HepG2 (cell line): ENCODE results near the gene FAM222B. TPM values are rescaled to one million over a fixed set of nuclear protein-coding genes. Genes with fewer than 3 reads are reported as not detected.

Experiments used
- BRCA1 ChIP-seq: sonication (generic); formaldehyde crosslinking; IDR thresholded peaks from 2 replicates; pipeline ENCODE4 v1.4.0; 2020; ENCODE audit warnings: missing genetic modification reagents
- CBX5 ChIP-seq: sonication (generic); formaldehyde crosslinking; IDR thresholded peaks from 2 replicates; pipeline ENCODE4 v1.4.0; 2020; ENCODE audit warnings: missing genetic modification reagents, borderline replicate concordance
- MZF1 ChIP-seq: sonication (generic); formaldehyde crosslinking; IDR thresholded peaks from 2 replicates; pipeline ENCODE4 v1.8.1; 2023; ENCODE audit warnings: mild to moderate bottlenecking, missing genetic modification reagents, borderline replicate concordance
- PTBP1 ChIP-seq: fragments of 200-400 bp; formaldehyde crosslinking; IDR thresholded peaks from 2 replicates; pipeline ENCODE4 v1.6.1; 2018; ENCODE audit warnings: low read length, low read depth; ENCODE audit not compliant: poor library complexity, severe bottlenecking
- SALL2 ChIP-seq: sonication (generic); formaldehyde crosslinking; IDR thresholded peaks from 2 replicates; pipeline ENCODE4 v1.8.1; 2023; ENCODE audit warnings: mild to moderate bottlenecking, missing genetic modification reagents, inconsistent platforms
- TSC22D2 ChIP-seq: sonication (generic); formaldehyde crosslinking; IDR thresholded peaks from 2 replicates; pipeline ENCODE4 v1.5.1; 2020; ENCODE audit warnings: missing genetic modification reagents, mild to moderate bottlenecking, borderline replicate concordance
- ZFP82 ChIP-seq: sonication (generic); formaldehyde crosslinking; IDR thresholded peaks from 2 replicates; pipeline ENCODE4 v1.5.1; 2020; ENCODE audit warnings: mild to moderate bottlenecking, missing genetic modification reagents, borderline replicate concordance
- ZNF318 ChIP-seq: sonication (generic); formaldehyde crosslinking; IDR thresholded peaks from 2 replicates; pipeline ENCODE4 v1.4.0; 2020; ENCODE audit warnings: mild to moderate bottlenecking, missing genetic modification reagents
- ZNF552 ChIP-seq: sonication (generic); formaldehyde crosslinking; IDR thresholded peaks from 2 replicates; pipeline ENCODE4 v1.9.0; 2022; ENCODE audit warnings: missing genetic modification reagents, mild to moderate bottlenecking, borderline replicate concordance
- polyA plus RNA-seq, 8 experiments: library from polyadenylated mRNA; depleted of rRNA in 3 of 8; stranded (reverse) in 7 of 8; unstranded in 1 of 8; fragments of >200 nt; fragmentation: Illumina TruSeq in 4 of 8; extraction: Trizol in 4 of 8; gene quantifications; 2 replicates each; pipeline versions ENCODE4 v1.2.1 to v1.2.3, GENCODE V29; 2011 to 2016; ENCODE audit warnings: low read depth in 4 of 8, missing spikeins in 1 of 8, mixed read lengths in 1 of 8; ENCODE audit not compliant: insufficient read depth in 1 of 8
- total RNA-seq, 5 experiments: library from RNA; depleted of rRNA; stranded (reverse); fragments of >200 nt; fragmentation: Illumina TruSeq; extraction: Trizol; gene quantifications; 2 replicates each; pipeline ENCODE4 v1.2.3, GENCODE V29; 2016; ENCODE audit warnings: low read depth in 1 of 5
- TF ChIP-seq, protein P1 (sequence below): sonication (generic); formaldehyde crosslinking; IDR thresholded peaks from 2 replicates; pipeline ENCODE4 v1.4.0; 2020; ENCODE audit warnings: missing genetic modification reagents
- TF ChIP-seq, protein P2 (sequence below): sonication (generic); formaldehyde crosslinking; IDR thresholded peaks from 2 replicates; pipeline ENCODE4 v1.8.1; 2023; ENCODE audit warnings: mild to moderate bottlenecking, missing genetic modification reagents, borderline replicate concordance

FAM222B gene
- total and polyA plus RNA-seq, 2 of the 13 experiments (the other 11 are each of a cell fraction or from before 2014, with no cell fraction given), result 3.5 to 7.3 TPM

DNA sequence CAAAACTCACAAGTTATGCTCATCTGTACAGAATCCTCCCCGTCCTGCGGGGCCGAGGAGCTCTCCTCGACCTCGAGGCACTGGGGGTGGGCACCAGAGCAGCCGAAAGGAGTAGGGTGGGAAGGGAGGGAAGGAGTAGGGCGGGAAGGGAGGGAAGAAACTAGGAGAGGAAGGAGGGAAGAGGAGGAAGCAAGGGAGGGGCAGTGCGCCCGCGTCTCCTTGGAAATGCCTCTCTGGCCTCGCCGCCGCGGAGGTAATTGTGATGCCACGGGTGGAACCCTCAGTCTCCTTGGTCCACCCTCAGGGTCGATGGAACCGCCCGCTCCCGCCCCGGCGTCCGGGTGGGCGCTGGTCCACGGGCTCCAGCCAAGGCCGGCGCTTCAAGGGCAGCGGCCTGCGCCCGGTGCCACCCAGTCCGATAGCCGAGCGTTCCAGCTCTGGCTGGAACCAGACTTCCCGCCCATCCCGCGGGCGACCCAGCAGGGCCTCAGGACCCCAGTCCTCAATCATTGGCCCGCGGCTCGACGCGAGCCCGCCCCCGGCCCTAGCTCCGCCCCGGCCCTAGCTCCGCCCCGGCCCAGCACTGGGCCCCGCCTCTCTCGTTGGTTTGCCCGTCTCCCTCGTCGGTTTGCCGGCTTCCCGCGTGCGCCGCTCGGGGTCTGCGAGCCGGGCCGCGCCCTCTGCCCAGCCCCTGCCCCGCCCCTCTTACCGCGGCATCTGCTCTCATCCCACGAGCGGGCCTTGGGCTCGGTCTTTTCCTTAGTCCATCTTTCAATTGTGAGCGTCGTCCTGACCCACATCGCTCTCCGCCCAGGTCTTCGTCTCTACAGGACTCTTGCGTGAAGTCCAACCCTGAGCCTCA is 131.5 kb downstream of the FAM222B start (continued):
- TF ChIP-seq, protein P1, sequence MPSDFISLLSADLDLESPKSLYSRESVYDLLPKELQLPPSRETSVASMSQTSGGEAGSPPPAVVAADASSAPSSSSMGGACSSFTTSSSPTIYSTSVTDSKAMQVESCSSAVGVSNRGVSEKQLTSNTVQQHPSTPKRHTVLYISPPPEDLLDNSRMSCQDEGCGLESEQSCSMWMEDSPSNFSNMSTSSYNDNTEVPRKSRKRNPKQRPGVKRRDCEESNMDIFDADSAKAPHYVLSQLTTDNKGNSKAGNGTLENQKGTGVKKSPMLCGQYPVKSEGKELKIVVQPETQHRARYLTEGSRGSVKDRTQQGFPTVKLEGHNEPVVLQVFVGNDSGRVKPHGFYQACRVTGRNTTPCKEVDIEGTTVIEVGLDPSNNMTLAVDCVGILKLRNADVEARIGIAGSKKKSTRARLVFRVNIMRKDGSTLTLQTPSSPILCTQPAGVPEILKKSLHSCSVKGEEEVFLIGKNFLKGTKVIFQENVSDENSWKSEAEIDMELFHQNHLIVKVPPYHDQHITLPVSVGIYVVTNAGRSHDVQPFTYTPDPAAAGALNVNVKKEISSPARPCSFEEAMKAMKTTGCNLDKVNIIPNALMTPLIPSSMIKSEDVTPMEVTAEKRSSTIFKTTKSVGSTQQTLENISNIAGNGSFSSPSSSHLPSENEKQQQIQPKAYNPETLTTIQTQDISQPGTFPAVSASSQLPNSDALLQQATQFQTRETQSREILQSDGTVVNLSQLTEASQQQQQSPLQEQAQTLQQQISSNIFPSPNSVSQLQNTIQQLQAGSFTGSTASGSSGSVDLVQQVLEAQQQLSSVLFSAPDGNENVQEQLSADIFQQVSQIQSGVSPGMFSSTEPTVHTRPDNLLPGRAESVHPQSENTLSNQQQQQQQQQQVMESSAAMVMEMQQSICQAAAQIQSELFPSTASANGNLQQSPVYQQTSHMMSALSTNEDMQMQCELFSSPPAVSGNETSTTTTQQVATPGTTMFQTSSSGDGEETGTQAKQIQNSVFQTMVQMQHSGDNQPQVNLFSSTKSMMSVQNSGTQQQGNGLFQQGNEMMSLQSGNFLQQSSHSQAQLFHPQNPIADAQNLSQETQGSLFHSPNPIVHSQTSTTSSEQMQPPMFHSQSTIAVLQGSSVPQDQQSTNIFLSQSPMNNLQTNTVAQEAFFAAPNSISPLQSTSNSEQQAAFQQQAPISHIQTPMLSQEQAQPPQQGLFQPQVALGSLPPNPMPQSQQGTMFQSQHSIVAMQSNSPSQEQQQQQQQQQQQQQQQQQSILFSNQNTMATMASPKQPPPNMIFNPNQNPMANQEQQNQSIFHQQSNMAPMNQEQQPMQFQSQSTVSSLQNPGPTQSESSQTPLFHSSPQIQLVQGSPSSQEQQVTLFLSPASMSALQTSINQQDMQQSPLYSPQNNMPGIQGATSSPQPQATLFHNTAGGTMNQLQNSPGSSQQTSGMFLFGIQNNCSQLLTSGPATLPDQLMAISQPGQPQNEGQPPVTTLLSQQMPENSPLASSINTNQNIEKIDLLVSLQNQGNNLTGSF, result peak; percentile 88
- TF ChIP-seq SALL2 (CRISPR knock-in tag) (0 out of 2 replicates have a peak, but pooled peaks have one; percentile 43), PTBP1 (no peak), ZNF318 (CRISPR knock-in tag) (0 out of 2 replicates have a peak, but pooled peaks have one; percentile 9), BRCA1 (CRISPR knock-in tag) (peak; percentile 55; the same call in 1 of the 2 replicates), ZFP82 (CRISPR knock-in tag) (0 out of 2 replicates have a peak, but pooled peaks have one; percentile 69), CBX5 (CRISPR knock-in tag) (no peak), ZNF552 (CRISPR knock-in tag) (0 out of 2 replicates have a peak, but pooled peaks have one; percentile 45), TSC22D2 (CRISPR knock-in tag) (no peak), MZF1 (no peak)
- TF ChIP-seq, protein P2, sequence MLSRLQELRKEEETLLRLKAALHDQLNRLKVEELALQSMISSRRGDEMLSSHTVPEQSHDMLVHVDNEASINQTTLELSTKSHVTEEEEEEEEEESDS (CRISPR knock-in tag), result 0 out of 2 replicates have a peak, but pooled peaks have one; percentile 61
